MM.1S (cell line): Measurements from ENCODE around the gene HMGCS2.

Experiments used
- CTCF ChIP-seq: fragments of 300-600 bp; sonication (generic); IDR thresholded peaks from 2 replicates; pipeline ENCODE4 v1.5.1; 2016; ENCODE audit warnings: antibody characterized with exemption, low read length, mixed read lengths
- EZH2 ChIP-seq: fragments of 300-600 bp; sonication (generic); optimal IDR thresholded peaks from 2 replicates; pipeline ENCODE3; 2017; ENCODE audit warnings: low read depth, mild to moderate bottlenecking, antibody characterized with exemption, low read length, mixed read lengths
- EZH2phosphoT487 ChIP-seq: fragments of 300-600 bp; sonication (generic); IDR thresholded peaks from 2 replicates; pipeline ENCODE4 v1.6.1; 2018; ENCODE audit warnings: antibody characterized with exemption, low read length

- TF ChIP-seq CTCF: no peak
- no peak for TF ChIP-seq EZH2
- no peak for TF ChIP-seq EZH2phosphoT487
These were observed 27.6 kb downstream of the HMGCS2 start for GRCh38 chr1:119740896-119741780.
